WTC11 (cell line): ENCODE data around the gene SH3BP2. TPM values are rescaled to one million over a fixed set of nuclear protein-coding genes. Genes with fewer than 3 reads are reported as not detected.

Experiments
- ATAC-seq: fragments of 200-7000 bp; cut with Tn5 transposase; 2 replicates; pipeline ENCODE4 v1.10.0; 2021; ENCODE audit warnings: mild to moderate bottlenecking, moderate library complexity
- CTCF ChIA-PET: fragments of 300-600 bp; sonication (Branson Sonifier 250); formaldehyde crosslinking; loops from one replicate; lab custom pipeline; 2021; ENCODE audit warnings: antibody characterized with exemption; lab: Charles Lee
- POLR2A ChIA-PET: fragments of 350-600 bp; sonication (Branson Sonifier 250); formaldehyde crosslinking; loops from one replicate; lab custom pipeline; 2021; ENCODE audit warnings: antibody characterized with exemption; lab: Charles Lee
- DNase-seq: peaks from one replicate; pipeline ENCODE4 v3.0.0; 2021; ENCODE audit warnings: low spot score
- H3K27ac Mint-ChIP-seq: 2 replicates; pipeline ENCODE4 v1.8.0; 2021; ENCODE audit warnings: mixed read lengths
- H3K27me3 Mint-ChIP-seq: 2 replicates; pipeline ENCODE4 v1.8.0; 2021; ENCODE audit warnings: low read depth, mild to moderate bottlenecking, moderate library complexity, mixed read lengths
- H3K36me3 Mint-ChIP-seq: 2 replicates; pipeline ENCODE4 v1.8.0; 2021; ENCODE audit warnings: mixed read lengths
- H3K4me1 Mint-ChIP-seq: 2 replicates; pipeline ENCODE4 v1.8.0; 2022; ENCODE audit warnings: mixed read lengths
- H3K4me3 Mint-ChIP-seq: 2 replicates; pipeline ENCODE4 v1.8.0; 2021; ENCODE audit warnings: mild to moderate bottlenecking, moderate library complexity, mixed read lengths
- H3K9me3 Mint-ChIP-seq: 2 replicates; pipeline ENCODE4 v1.8.0; 2021; ENCODE audit warnings: mixed read lengths
- AR ChIP-seq: fragments of 250-450 bp; sonication (Bioruptor Pico); IDR thresholded peaks from 2 replicates; pipeline ENCODE4 v1.9.0; 2021; ENCODE audit warnings: mild to moderate bottlenecking
- E2F1 ChIP-seq: sonication (generic); formaldehyde crosslinking; IDR thresholded peaks from 2 replicates; pipeline ENCODE4 v1.8.0; 2022; ENCODE audit warnings: mild to moderate bottlenecking, missing genetic modification reagents
- ETV6 ChIP-seq: sonication (generic); formaldehyde crosslinking; IDR thresholded peaks from 2 replicates; pipeline ENCODE4 v1.8.1; 2022; ENCODE audit warnings: mild to moderate bottlenecking, missing genetic modification reagents
- FOXP1 ChIP-seq: sonication (generic); formaldehyde crosslinking; IDR thresholded peaks from 2 replicates; pipeline ENCODE4 v1.8.0; 2022; ENCODE audit warnings: missing genetic modification reagents, mild to moderate bottlenecking, moderate library complexity, borderline replicate concordance
- FOXP4 ChIP-seq: sonication (generic); formaldehyde crosslinking; IDR thresholded peaks from 2 replicates; pipeline ENCODE4 v1.8.0; 2022; ENCODE audit warnings: mild to moderate bottlenecking, missing genetic modification reagents
- TEAD1 ChIP-seq: sonication (generic); formaldehyde crosslinking; IDR thresholded peaks from 2 replicates; pipeline ENCODE4 v1.8.0; 2022; ENCODE audit warnings: mild to moderate bottlenecking, missing genetic modification reagents
- TEAD4 ChIP-seq: sonication (generic); formaldehyde crosslinking; IDR thresholded peaks from 2 replicates; pipeline ENCODE4 v1.8.0; 2022; ENCODE audit warnings: mild to moderate bottlenecking, missing genetic modification reagents
- ZNF281 ChIP-seq: sonication (generic); formaldehyde crosslinking; IDR thresholded peaks from 2 replicates; pipeline ENCODE4 v1.8.0; 2023; ENCODE audit warnings: mild to moderate bottlenecking, missing genetic modification reagents
- ZNF512 ChIP-seq: sonication (generic); formaldehyde crosslinking; IDR thresholded peaks from 2 replicates; pipeline ENCODE4 v1.8.1; 2022; ENCODE audit warnings: missing genetic modification reagents, borderline replicate concordance
- total RNA-seq: library from RNA; stranded (reverse); gene quantifications from 3 replicates; pipeline ENCODE4 v1.2.3, GENCODE V29; 2021
- TF ChIP-seq, protein P1 (sequence below): fragments of 250-450 bp; sonication (Bioruptor Pico); IDR thresholded peaks from 2 replicates; pipeline ENCODE4 v1.9.0; 2021; ENCODE audit warnings: mild to moderate bottlenecking

Gene SH3BP2
- total RNA-seq, 1 experiment from 2014 or later = 49.1 TPM

- no peak for ATAC-seq
- DNase-seq = no peak
- CTCF ChIA-PET = interaction anchor here (0.5 kb wide), 1 partner anchor 39 kb away, joined by 4 read pairs; no protein-coding TSS in a partner anchor
- Mint-ChIP-seq H3K4me3 (no peak overlapping the region), H3K4me1 (peaks cover 19% of the 10 kb centered on the region), H3K27me3 (peaks cover 10% of the 10 kb centered on the region), H3K9me3 (no peaks in the 10 kb centered on the region), H3K36me3 (no peaks in the 10 kb centered on the region), H3K27ac (no peak overlapping the region; the same call in 1 of the 2 replicates)
- POLR2A ChIA-PET = no interaction called here
- TF ChIP-seq, protein P1, sequence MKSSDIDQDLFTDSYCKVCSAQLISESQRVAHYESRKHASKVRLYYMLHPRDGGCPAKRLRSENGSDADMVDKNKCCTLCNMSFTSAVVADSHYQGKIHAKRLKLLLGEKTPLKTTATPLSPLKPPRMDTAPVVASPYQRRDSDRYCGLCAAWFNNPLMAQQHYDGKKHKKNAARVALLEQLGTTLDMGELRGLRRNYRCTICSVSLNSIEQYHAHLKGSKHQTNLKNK (CRISPR knock-in tag) = no peak
- no peak for TF ChIP-seq ZNF512
- TF ChIP-seq FOXP4 (CRISPR knock-in tag) = no peak
- TF ChIP-seq AR (CRISPR knock-in tag) = no peak
- no peak for TF ChIP-seq E2F1 (CRISPR knock-in tag)
- TF ChIP-seq TEAD4 (CRISPR knock-in tag) = no peak
- TF ChIP-seq ETV6 = no peak
These were observed 20.8 kb downstream of the SH3BP2 start for GRCh38 chr4:2813446-2814405.

DNA sequence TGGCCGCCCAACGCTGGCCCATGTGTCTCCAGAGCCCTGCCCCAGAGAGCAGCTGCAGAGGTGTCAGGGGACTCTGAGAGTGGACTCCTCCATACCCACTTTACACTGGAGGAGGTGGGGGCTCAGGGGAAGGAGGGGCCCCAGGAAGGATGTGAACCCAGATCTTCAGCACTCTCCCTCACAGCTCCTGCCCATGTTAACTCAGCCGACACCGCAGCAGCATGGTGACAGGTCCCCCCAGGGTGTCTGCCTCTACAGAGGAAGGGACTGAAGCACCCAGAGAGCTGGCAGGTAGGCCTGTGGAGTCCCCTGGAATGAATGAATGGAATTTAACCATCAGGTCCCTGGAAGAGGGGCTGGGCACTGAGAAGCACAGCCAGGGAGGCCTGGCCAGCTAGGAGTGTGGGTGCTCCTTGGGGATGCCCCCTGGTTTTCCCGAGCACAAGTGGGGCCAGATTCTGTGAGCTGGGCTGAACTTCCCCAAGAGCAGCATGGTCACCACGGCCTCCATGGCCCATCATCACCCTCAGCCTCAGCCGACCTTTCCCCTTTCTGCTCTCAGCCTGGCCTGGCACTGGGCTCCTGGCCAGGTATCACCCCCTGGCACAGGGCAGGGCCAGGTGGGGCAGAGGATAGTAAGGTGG is 21.9 kb downstream of the SH3BP2 start:
- Mint-ChIP-seq H3K27me3 (peaks cover 10% of the 10 kb centered on the region), H3K9me3 (no peaks in the 10 kb centered on the region), H3K36me3 (no peaks in the 10 kb centered on the region), H3K4me3 (no peak overlapping the region), H3K4me1 (peaks cover 24% of the 10 kb centered on the region), H3K27ac (no peak overlapping the region)
- no peak for DNase-seq
- no peak for ATAC-seq
- ChIA-PET POLR2A (no interaction called here), CTCF (interaction anchor here (0.5 kb wide), 2 partner anchors 38 to 189 kb away, joined by 4 read pairs; no protein-coding TSS in a partner anchor)
- TF ChIP-seq TEAD1 (CRISPR knock-in tag) = no peak
- no peak for TF ChIP-seq ZNF281 (CRISPR knock-in tag)
- peak; percentile 48; the same call in 1 of the 2 replicates for TF ChIP-seq FOXP1 (CRISPR knock-in tag)
